ENCODE measurements around the gene FSD1. TPM values are rescaled to one million over a fixed set of nuclear protein-coding genes. Genes with fewer than 3 reads are reported as not detected.
"Not testable (repeated sequence)": the region's sequence is repeated elsewhere in the genome, so short reads cannot be mapped to it uniquely, and the experiment has no call there.

FSD1 gene
- total and polyA plus RNA-seq, 10 donors = 0.80 to 6.6 (median 2.2) TPM

DNA sequence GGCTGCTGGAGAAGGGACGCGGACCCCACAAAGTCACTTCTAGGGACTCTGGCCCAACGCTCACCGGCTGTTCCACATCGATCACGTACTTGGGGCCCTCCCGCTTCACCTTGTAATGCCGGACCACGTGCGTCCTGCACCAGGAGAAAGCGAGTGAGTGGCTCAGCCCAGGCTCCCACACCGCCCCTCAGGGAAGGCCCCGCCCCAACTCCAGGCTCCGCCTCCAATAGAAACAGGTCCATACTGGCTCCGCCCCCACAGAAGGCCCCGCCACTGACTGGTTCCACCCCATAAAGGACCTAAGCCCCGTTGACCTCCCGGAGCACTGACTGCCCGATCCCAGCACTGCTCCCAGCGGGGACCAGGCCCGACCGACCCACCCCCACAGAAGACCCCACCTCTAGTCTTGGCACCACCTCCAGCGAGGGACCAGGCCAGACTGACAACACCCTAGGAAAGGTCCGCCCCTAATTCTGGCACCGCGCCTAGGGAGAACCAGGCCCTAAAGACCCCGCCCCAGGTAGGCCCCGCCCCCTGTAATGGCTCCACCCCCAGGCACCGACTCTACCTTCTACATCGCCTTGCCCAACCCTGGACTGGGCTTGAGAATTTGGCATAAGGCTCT lies 23.0 kb downstream of the FSD1 start:
- peak overlapping the region; percentile 7 to 66 (median 33) for H3K4me3 ChIP-seq
- 5 to 17% (median 6%) methylated on average over 14 to 30 of the region's 30 CpGs for WGBS, 5 donors

DNA sequence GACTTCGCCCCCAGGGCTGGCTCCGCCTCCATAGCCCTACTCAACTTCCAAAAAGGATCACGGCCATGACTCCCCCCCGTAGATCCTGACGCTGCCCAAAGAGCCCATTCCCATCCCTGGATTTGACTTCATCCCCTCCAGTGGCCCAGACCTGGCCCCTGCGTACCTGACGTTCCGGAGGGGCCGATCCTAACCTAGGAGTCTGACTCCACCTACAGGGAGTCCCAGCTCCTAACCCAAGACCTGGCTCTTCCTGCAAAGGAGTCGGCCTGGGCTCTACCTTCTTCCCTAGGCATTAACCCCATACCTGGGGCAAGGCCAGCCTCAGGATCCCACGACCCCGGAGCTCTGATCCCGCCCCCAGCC lies 23.5 kb downstream of the FSD1 start:
- 5 to 31% (median 15%) methylated on average over 11 to 13 of the region's 13 CpGs for WGBS, 5 donors
- Histone ChIP-seq H3K4me3 (peak overlapping the region; percentile 7 to 66 (median 33)), H3K9me3 (peaks cover 0 to under 1% (median 0%) of the 10 kb centered on the region in 8 donors), H3K27me3 (replicated peaks in 1 of 7) (peaks cover 0 to 38% (median 11%) of the 10 kb centered on the region in 7 donors), H3K36me3 (no peaks in the 10 kb centered on the region), H3K27ac (peak overlapping the region in 3 of 8 donors; percentile 46 to 58 (median 54)), H3K4me1 (peaks cover 3 to 30% (median 25%) of the 10 kb centered on the region in 6 donors)
- intact Hi-C loops (cut with DNase I; ENCODE audit: low total_unique reads) = no loop called here
- DNase-seq = no peak
- no peak for TF ChIP-seq POLR2A (IDR thresholded peaks at IDR 0.05)
- no peak for TF ChIP-seq CTCF (IDR thresholded peaks at IDR 0.05 in 8 of 11, conservative IDR thresholded peaks at IDR 0.05 in 3 of 11)
- no peak for TF ChIP-seq POLR2AphosphoS5 (IDR thresholded peaks at IDR 0.05)

More for the DNA sequence above, 23.0 kb downstream of the FSD1 start:
- intact Hi-C loops (cut with DNase I; ENCODE audit: low total_unique reads) = no loop called here
- peaks cover 0 to 38% (median 11%) of the 10 kb centered on the region in 7 donors for H3K27me3 ChIP-seq (replicated peaks in 1 of 7)
- peak; percentile 89 for DNase-seq
- no peaks in the 10 kb centered on the region for H3K36me3 ChIP-seq
- H3K4me1 ChIP-seq = peaks cover 3 to 30% (median 25%) of the 10 kb centered on the region in 6 donors
- H3K9me3 ChIP-seq = peaks cover 0 to 6% (median 1%) of the 10 kb centered on the region in 8 donors
- no peak for TF ChIP-seq POLR2AphosphoS5 (IDR thresholded peaks at IDR 0.05)
- TF ChIP-seq POLR2A (IDR thresholded peaks at IDR 0.05) = no peak
- TF ChIP-seq CTCF (IDR thresholded peaks at IDR 0.05 in 8 of 11, conservative IDR thresholded peaks at IDR 0.05 in 3 of 11) = no peak
- H3K27ac ChIP-seq = peak overlapping the region in 3 of 8 donors; percentile 46 to 58 (median 54)

- Histone ChIP-seq H3K9me3 (no peaks in the 10 kb centered on the region), H3K36me3 (no peaks in the 10 kb centered on the region), H3K27me3 (replicated peaks in 1 of 7) (peaks cover 0 to 38% (median 11%) of the 10 kb centered on the region in 7 donors), H3K4me3 (peak overlapping the region; percentile 9 to 66 (median 42)), H3K27ac (peak overlapping the region in 4 of 8 donors; percentile 44 to 58 (median 50)), H3K4me1 (peaks cover 3 to 30% (median 25%) of the 10 kb centered on the region in 6 donors)
- DNase-seq = peak; percentile 98
- 1 to 2% (median 2%) methylated on average over 34 to 49 of the region's 49 CpGs for WGBS, 5 donors
- TF ChIP-seq POLR2AphosphoS5 (IDR thresholded peaks at IDR 0.05) = peak; percentile 77 to 86 (median 83)
- no peak for TF ChIP-seq CTCF (IDR thresholded peaks at IDR 0.05 in 8 of 11, conservative IDR thresholded peaks at IDR 0.05 in 3 of 11)
- TF ChIP-seq POLR2A (IDR thresholded peaks at IDR 0.05) = no peak
- intact Hi-C loops (cut with DNase I; ENCODE audit: low total_unique reads) = no loop called here
These were observed 24.0 kb downstream of the FSD1 start for GRCh38 chr19:4328243-4328990.

- intact Hi-C loops (cut with DNase I; ENCODE audit: low total_unique reads); H3K36me3 ChIP-seq; H3K9me3 ChIP-seq: not testable (repeated sequence)
- H3K27ac ChIP-seq = peak overlapping the region in 3 of 8 donors; percentile 44 to 55 (median 53)
- peaks cover 0 to 38% (median 11%) of the 10 kb centered on the region in 7 donors for H3K27me3 ChIP-seq (replicated peaks in 1 of 7)
- peak; percentile 80 for DNase-seq
- WGBS, 5 donors = 30 to 71% (median 46%) methylated on average over 32 to 35 of the region's 35 CpGs
- H3K4me3 ChIP-seq = peak overlapping the region; percentile 9 to 66 (median 42)
- peaks cover 3 to 30% (median 25%) of the 10 kb centered on the region in 6 donors for H3K4me1 ChIP-seq
These were observed 24.7 kb downstream of the FSD1 start for GRCh38 chr19:4328991-4329681.

Data from spleen (tissue), 11 donors.